Suprapubic skin (tissue), 3 donors: Measurements from ENCODE around the gene HAND1.

Experiments
- CTCF ChIP-seq, 2 donors: fragments of 200-600 bp in 1 of 2; fragments of 450-650 bp in 1 of 2; sonication (generic) in 1 of 2; IDR thresholded peaks; one replicate each; pipeline ENCODE4 v1.5.1; 2016 to 2019; ENCODE audit warnings: antibody characterized with exemption in 2 of 2, mild to moderate bottlenecking in 1 of 2, moderate library complexity in 1 of 2
- POLR2AphosphoS5 ChIP-seq, 3 donors: sonication (generic); formaldehyde crosslinking; IDR thresholded peaks; one replicate each; pipeline ENCODE4 v1.6.1; 2017; ENCODE audit warnings: antibody characterized with exemption in 3 of 3

GRCh38 chr5:154480847-154481246 lies 2.8 kb upstream of the HAND1 start:
- TF ChIP-seq CTCF (IDR thresholded peaks at IDR 0.05) (no peak), POLR2AphosphoS5 (IDR thresholded peaks at IDR 0.05) (no peak)
